Transverse colon (tissue), 4 donors: ENCODE results near the gene PRICKLE4. TPM values are rescaled to one million over a fixed set of nuclear protein-coding genes. Genes with fewer than 3 reads are reported as not detected.

Experiments used
- DNase-seq: peaks from one replicate; pipeline ENCODE4 v3.0.0-alpha.2; 2019
- H3K27ac ChIP-seq, 4 donors: fragments of 200-600 bp; sonication (generic); 2 replicates each; pipeline ENCODE4 v1.5.1; 2016 to 2018; ENCODE audit warnings: inconsistent platforms in 4 of 4
- H3K27me3 ChIP-seq: fragments of 200-600 bp; sonication (generic); 2 replicates; pipeline ENCODE4 v1.5.1; 2017; ENCODE audit warnings: inconsistent platforms
- H3K36me3 ChIP-seq, 4 donors: fragments of 200-600 bp; sonication (generic); 2 replicates each; pipeline ENCODE4 v1.5.1; 2017 to 2019; ENCODE audit warnings: inconsistent platforms in 4 of 4
- H3K4me1 ChIP-seq, 4 donors: fragments of 200-600 bp; sonication (generic); 2 replicates each; pipeline ENCODE4 v1.5.1; 2017 to 2020; ENCODE audit warnings: inconsistent platforms in 4 of 4
- H3K4me3 ChIP-seq, 4 donors: fragments of 200-600 bp; sonication (generic); 1 replicate in 1 of 4; 2 replicates in 3 of 4; pipeline versions ENCODE4 v1.5.1 to v1.6.1; 2017 to 2019; ENCODE audit warnings: inconsistent platforms in 4 of 4
- H3K9me3 ChIP-seq, 2 donors: fragments of 200-600 bp; sonication (generic); 2 replicates each; pipeline ENCODE4 v1.5.1; 2017 to 2019; ENCODE audit warnings: inconsistent platforms in 2 of 2
- EP300 ChIP-seq: sonication (generic); formaldehyde crosslinking; IDR thresholded peaks from one replicate; pipeline ENCODE4 v1.6.1; 2017; ENCODE audit warnings: antibody characterized with exemption, low read depth
- POLR2A ChIP-seq: fragments of 450-650 bp; IDR thresholded peaks from one replicate; pipeline ENCODE4 v1.6.1; 2016; ENCODE audit warnings: antibody characterized with exemption, mild to moderate bottlenecking, moderate library complexity
- POLR2AphosphoS5 ChIP-seq, 3 donors: sonication (generic); formaldehyde crosslinking; IDR thresholded peaks; one replicate each; pipeline ENCODE4 v1.6.1; 2016; ENCODE audit warnings: antibody characterized with exemption in 3 of 3
- WGBS, 2 donors: methylation state at CpG; one replicate each; pipeline ENCODE4 v1.1.5; 2018; ENCODE audit warnings: low coverage in 1 of 2; 5-methylcytosine and 5-hydroxymethylcytosine counted together
- in situ Hi-C, 4 donors: fragments of 200-750 bp; cut with MboI; loops; one replicate each; pipeline versions ENCODE4 v1.15.0 to v1.15.1; 2017; ENCODE audit warnings: low sequenced_read_pairs in 3 of 4, low pct_ligation_motif_present in 1 of 4, low pct_unique_long_range_greater_than_20kb in 1 of 4
- intact Hi-C: fragments of 100-400 bp; cut with DNase I; formaldehyde crosslinking; loops from one replicate; pipeline ENCODE4 v1.15.1; 2023; ENCODE audit warnings: low total_unique reads
- total RNA-seq, 4 donors: library from RNA; depleted of rRNA; stranded (reverse); fragments of >200 nt; gene quantifications; one replicate each; pipeline ENCODE4 v1.1.0, GENCODE V29; 2016
- TF ChIP-seq, protein P1 (sequence below), 5 experiments: fragments of 200-600 bp in 3 of 5; fragments of 450-650 bp in 2 of 5; sonication (generic) in 3 of 5; IDR thresholded peaks; 1 replicate in 2 of 5; 2 replicates in 3 of 5; pipeline ENCODE4 v1.5.1; 2016 to 2017; ENCODE audit warnings: antibody characterized with exemption in 5 of 5, inconsistent platforms in 3 of 5, mild to moderate bottlenecking in 2 of 5, moderate library complexity in 1 of 5

PRICKLE4 gene
- total RNA-seq, 4 donors from 2014 or later = 6.7 to 52.0 (median 21.0) TPM

DNA sequence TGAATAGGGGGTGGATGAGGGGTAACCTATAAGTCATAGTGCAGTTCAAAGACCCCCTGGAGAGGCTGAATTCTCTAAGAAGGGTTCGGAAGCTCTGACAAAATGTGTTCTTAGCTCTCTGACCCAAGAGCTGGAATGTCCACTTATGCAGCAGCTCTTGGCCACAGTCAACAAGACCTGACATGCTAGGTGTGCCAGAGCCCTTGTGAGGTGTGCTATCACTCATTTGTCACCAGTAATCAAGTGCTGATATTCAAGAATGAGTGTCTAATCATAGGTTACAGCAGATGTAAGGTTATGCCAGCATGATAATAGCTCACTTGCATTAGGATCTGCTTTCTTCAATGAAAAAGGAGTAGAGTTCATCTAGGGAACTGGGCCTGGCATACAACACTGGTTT lies 35.0 kb downstream of the PRICKLE4 start:
- in situ Hi-C loops = no loop called here
- Histone ChIP-seq H3K27me3 (no peaks in the 10 kb centered on the region), H3K36me3 (no peaks in the 10 kb centered on the region), H3K9me3 (no peaks in the 10 kb centered on the region), H3K27ac (no peak overlapping the region), H3K4me3 (no peak overlapping the region), H3K4me1 (no peaks in the 10 kb centered on the region)
- TF ChIP-seq POLR2AphosphoS5 (IDR thresholded peaks at IDR 0.05) (no peak), POLR2A (no peak), EP300 (no peak)
- TF ChIP-seq, protein P1, sequence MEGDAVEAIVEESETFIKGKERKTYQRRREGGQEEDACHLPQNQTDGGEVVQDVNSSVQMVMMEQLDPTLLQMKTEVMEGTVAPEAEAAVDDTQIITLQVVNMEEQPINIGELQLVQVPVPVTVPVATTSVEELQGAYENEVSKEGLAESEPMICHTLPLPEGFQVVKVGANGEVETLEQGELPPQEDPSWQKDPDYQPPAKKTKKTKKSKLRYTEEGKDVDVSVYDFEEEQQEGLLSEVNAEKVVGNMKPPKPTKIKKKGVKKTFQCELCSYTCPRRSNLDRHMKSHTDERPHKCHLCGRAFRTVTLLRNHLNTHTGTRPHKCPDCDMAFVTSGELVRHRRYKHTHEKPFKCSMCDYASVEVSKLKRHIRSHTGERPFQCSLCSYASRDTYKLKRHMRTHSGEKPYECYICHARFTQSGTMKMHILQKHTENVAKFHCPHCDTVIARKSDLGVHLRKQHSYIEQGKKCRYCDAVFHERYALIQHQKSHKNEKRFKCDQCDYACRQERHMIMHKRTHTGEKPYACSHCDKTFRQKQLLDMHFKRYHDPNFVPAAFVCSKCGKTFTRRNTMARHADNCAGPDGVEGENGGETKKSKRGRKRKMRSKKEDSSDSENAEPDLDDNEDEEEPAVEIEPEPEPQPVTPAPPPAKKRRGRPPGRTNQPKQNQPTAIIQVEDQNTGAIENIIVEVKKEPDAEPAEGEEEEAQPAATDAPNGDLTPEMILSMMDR (IDR thresholded peaks at IDR 0.05) = no peak
- intact Hi-C loops = no loop called here
- 100% methylated on average over 1 of the region's 1 CpG for WGBS, 2 donors
- DNase-seq = no peak

DNA sequence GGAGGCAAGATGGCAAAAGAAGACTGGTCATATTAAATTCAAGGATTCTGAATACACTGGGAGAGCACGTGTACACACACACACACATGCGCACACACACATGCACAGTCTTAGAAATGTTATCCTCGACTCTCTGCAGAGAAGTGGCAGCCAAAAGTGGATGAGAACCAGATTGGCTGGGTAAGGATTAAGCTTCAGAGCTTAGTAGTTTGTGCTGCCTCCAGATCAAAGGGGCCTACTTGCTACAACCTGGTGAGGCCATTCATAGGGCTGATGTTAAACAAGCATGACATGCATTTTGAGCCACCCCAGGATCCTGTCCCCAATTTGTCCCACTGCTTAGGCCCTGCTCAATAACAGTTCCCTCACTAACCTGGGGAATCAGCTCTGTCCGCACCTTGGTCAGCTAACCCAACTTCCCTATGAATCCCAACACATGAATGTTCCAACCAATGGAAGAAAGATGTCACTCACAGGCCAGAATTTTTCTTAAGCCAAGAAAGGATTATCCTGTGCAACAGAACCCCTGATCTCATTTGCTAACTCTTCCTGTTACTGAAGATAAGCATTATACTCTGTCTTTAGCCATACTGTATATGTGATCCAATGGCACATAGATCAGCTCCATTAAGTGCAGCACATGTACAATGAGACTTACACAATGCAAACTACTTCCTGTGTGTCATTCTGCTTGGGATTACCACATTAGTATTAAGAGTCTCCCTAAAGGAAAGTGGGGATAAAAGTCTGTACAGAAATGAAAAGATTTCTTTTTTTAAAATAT lies 37.9 kb downstream of the PRICKLE4 start:
- TF ChIP-seq EP300 = no peak
- TF ChIP-seq, protein P1 (IDR thresholded peaks at IDR 0.05) = no peak
- TF ChIP-seq POLR2AphosphoS5 (IDR thresholded peaks at IDR 0.05) = no peak
- TF ChIP-seq POLR2A = no peak
- H3K4me3 ChIP-seq = no peak overlapping the region
- DNase-seq = no peak
- H3K9me3 ChIP-seq = no peaks in the 10 kb centered on the region
- intact Hi-C loops = no loop called here
- H3K36me3 ChIP-seq = no peaks in the 10 kb centered on the region
- H3K4me1 ChIP-seq = no peaks in the 10 kb centered on the region
- H3K27me3 ChIP-seq = no peaks in the 10 kb centered on the region
- WGBS, 2 donors = 56 to 83% methylated on average over 3 to 4 of the region's 4 CpGs
- in situ Hi-C loops = no loop called here
- H3K27ac ChIP-seq = no peak overlapping the region

DNA sequence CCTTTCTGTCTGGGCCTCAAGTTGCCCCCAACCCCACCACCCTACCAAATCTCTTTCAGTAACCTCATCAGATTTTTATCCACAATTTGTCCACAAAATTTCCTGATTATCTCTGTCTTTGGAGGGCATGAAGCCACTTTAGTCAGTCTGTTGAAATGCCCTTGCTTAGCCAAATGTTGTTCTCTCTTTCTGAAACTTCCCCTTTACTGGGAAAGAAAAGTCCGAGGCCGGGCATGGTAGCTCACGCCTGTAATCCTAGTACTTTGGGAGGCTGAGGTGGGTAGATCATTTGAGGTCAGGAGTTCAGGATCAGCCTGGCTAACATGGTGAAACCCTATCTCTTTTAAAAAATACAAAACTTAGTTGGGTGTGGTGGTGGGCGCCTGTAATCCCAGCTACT lies 40.7 kb downstream of the PRICKLE4 start:
- H3K4me1 ChIP-seq = peaks cover 0 to 5% (median 2%) of the 10 kb centered on the region in 4 donors
- H3K36me3 ChIP-seq = no peaks in the 10 kb centered on the region
- no peaks in the 10 kb centered on the region for H3K27me3 ChIP-seq
- no peak for DNase-seq
- 88 to 91% methylated on average over 1 to 4 of the region's 4 CpGs for WGBS, 2 donors
- intact Hi-C loops (no loop called here), in situ Hi-C loops (no loop called here)
- no peak overlapping the region for H3K4me3 ChIP-seq
- no peaks in the 10 kb centered on the region for H3K9me3 ChIP-seq
- no peak overlapping the region for H3K27ac ChIP-seq
- TF ChIP-seq POLR2AphosphoS5 (IDR thresholded peaks at IDR 0.05) = no peak
- TF ChIP-seq EP300 = no peak

GRCh38 chr6:41822021-41822420 lies 41.4 kb downstream of the PRICKLE4 start:
- 86 to 93% methylated on average over 1 of the region's 1 CpG for WGBS, 2 donors
- in situ Hi-C loops = no loop called here

More at GRCh38 chr6:41822021-41822420, 41.4 kb downstream of the PRICKLE4 start:
- Histone ChIP-seq H3K27ac (no peak overlapping the region), H3K9me3 (no peaks in the 10 kb centered on the region), H3K4me1 (peaks cover 0 to 5% (median 2%) of the 10 kb centered on the region in 4 donors), H3K4me3 (no peak overlapping the region), H3K36me3 (no peaks in the 10 kb centered on the region), H3K27me3 (no peaks in the 10 kb centered on the region)
- DNase-seq = no peak
- no peak for TF ChIP-seq POLR2A
- TF ChIP-seq, protein P1 (IDR thresholded peaks at IDR 0.05) = no peak
- no peak for TF ChIP-seq EP300
- no peak for TF ChIP-seq POLR2AphosphoS5 (IDR thresholded peaks at IDR 0.05)
- intact Hi-C loops = no loop called here
